Endothelial cell of umbilical vein (primary cell): ENCODE data around the gene TRPM8. TPM values are rescaled to one million over a fixed set of nuclear protein-coding genes. Genes with fewer than 3 reads are reported as not detected.

ENCODE experiments used
- BruUV-seq: library from RNA; stranded (reverse); fragments of 400-500 nt; replicated peaks from 2 replicates; lab custom pipeline; 2021; lab: Mats Ljungman, UMichigan
- CTCF ChIA-PET: fragments of 300-600, 350-600 bp; sonication (Branson Sonifier 250); formaldehyde crosslinking; loops from one replicate; lab custom pipeline; 2021; ENCODE audit warnings: antibody characterized with exemption, inconsistent platforms; lab: Charles Lee
- POLR2A ChIA-PET: fragments of 300-600, 350-600 bp; sonication (Branson Sonifier 250); formaldehyde crosslinking; loops from one replicate; lab custom pipeline; 2021; ENCODE audit warnings: antibody characterized with exemption, inconsistent platforms; lab: Charles Lee
- DNase-seq: peaks from one replicate; pipeline ENCODE4 v3.0.0-alpha.2; 2011; ENCODE audit warnings: low read depth, low spot score
- FAIRE-seq: peaks from 2 replicates; lab custom pipeline; 2011; peaks lifted over from hg19 to GRCh38; lab: Jason Lieb, UNC
- H2AFZ ChIP-seq: 2 replicates; pipeline ENCODE4 v1.6.0; 2012; ENCODE audit warnings: low read depth, low read length, control low read depth, inconsistent platforms
- H3K27ac ChIP-seq: 2 replicates; pipeline ENCODE4 v1.5.1; 2011; ENCODE audit warnings: low read depth, mild to moderate bottlenecking, control low read depth, low read length, moderate library complexity; ENCODE audit not compliant: insufficient read depth
- H3K27me3 ChIP-seq, 2 experiments: 2 replicates each; pipeline versions ENCODE4 v1.6.0 to v1.6.1; 2011; ENCODE audit warnings: low read length in 2 of 2, mixed read lengths in 1 of 2; ENCODE audit not compliant: control insufficient read depth in 2 of 2, insufficient read depth in 2 of 2
- H3K36me3 ChIP-seq, 2 experiments: 2 replicates in 1 of 2; 3 replicates in 1 of 2; pipeline ENCODE4 v1.5.1; 2011; ENCODE audit warnings: low read length in 2 of 2, mild to moderate bottlenecking in 1 of 2, moderate library complexity in 1 of 2; ENCODE audit not compliant: control insufficient read depth in 2 of 2, insufficient read depth in 2 of 2; ENCODE audit errors: extremely low read depth in 1 of 2
- H3K4me1 ChIP-seq: 3 replicates; pipeline ENCODE4 v1.5.1; 2011; ENCODE audit warnings: mild to moderate bottlenecking, low read length; ENCODE audit not compliant: control insufficient read depth, insufficient read depth; ENCODE audit errors: extremely low read depth
- H3K4me2 ChIP-seq: 2 replicates; pipeline ENCODE4 v1.6.1; 2011; ENCODE audit warnings: low read length, control low read depth, mixed read lengths; ENCODE audit not compliant: insufficient read depth
- H3K4me3 ChIP-seq, 3 experiments: fragments of 200-600 bp in 1 of 3; sonication (generic), shearing (Covaris generic) in 1 of 3; replicated peaks in 1 of 3; 2 replicates each; pipeline ENCODE4 v1.5.1; 2011 to 2016; ENCODE audit warnings: control low read depth in 3 of 3, low read length in 3 of 3, mild to moderate bottlenecking in 2 of 3, inconsistent platforms in 1 of 3, low read depth in 1 of 3, moderate library complexity in 1 of 3; ENCODE audit not compliant: insufficient read depth in 1 of 3
- H3K79me2 ChIP-seq: 2 replicates; pipeline ENCODE4 v1.6.0; 2012; ENCODE audit warnings: low read length, inconsistent platforms; ENCODE audit not compliant: control insufficient read depth, insufficient read depth
- H3K9ac ChIP-seq: replicated peaks from 2 replicates; pipeline ENCODE3; 2011; ENCODE audit warnings: low read length, control low read depth; ENCODE audit not compliant: insufficient read depth; ENCODE audit errors: extremely low read depth
- H3K9me1 ChIP-seq: replicated peaks from 3 replicates; pipeline ENCODE4 v1.6.0; 2011; ENCODE audit warnings: mild to moderate bottlenecking, low read length; ENCODE audit not compliant: control insufficient read depth, insufficient read depth; ENCODE audit errors: extremely low read depth
- H3K9me3 ChIP-seq: replicated peaks from 2 replicates; pipeline ENCODE4 v1.5.1; 2012; ENCODE audit warnings: low read length, inconsistent platforms; ENCODE audit not compliant: control insufficient read depth, insufficient read depth
- H4K20me1 ChIP-seq: replicated peaks from 2 replicates; pipeline ENCODE3; 2011; ENCODE audit warnings: mild to moderate bottlenecking, low read length; ENCODE audit not compliant: control insufficient read depth, insufficient read depth; ENCODE audit errors: extremely low read depth
- CTCF ChIP-seq, 2 donors: IDR thresholded peaks; 1 replicate in 1 of 2; 2 replicates in 1 of 2; pipeline ENCODE4 v1.5.1; 2011; ENCODE audit warnings: low read length in 2 of 2, mild to moderate bottlenecking in 2 of 2, moderate library complexity in 2 of 2, control low read depth in 1 of 2, inconsistent platforms in 1 of 2, low read depth in 1 of 2; ENCODE audit not compliant: insufficient read depth in 1 of 2; ENCODE audit errors: extremely low read depth in 1 of 2
- EZH2 ChIP-seq: IDR thresholded peaks from 2 replicates; pipeline ENCODE4 v1.6.1; 2012; ENCODE audit warnings: borderline replicate concordance, low read depth, mild to moderate bottlenecking, moderate library complexity, low read length, inconsistent platforms; ENCODE audit not compliant: severe bottlenecking
- FOS ChIP-seq: IDR thresholded peaks from 2 replicates; pipeline ENCODE4 v1.6.1; 2011; ENCODE audit warnings: mild to moderate bottlenecking, low read length, moderate library complexity, borderline replicate concordance; ENCODE audit not compliant: insufficient read depth
- GATA2 ChIP-seq: IDR thresholded peaks from 2 replicates; pipeline ENCODE4 v1.7.0; 2011; ENCODE audit warnings: low read depth, mild to moderate bottlenecking, moderate library complexity, mixed read lengths, low read length; ENCODE audit not compliant: insufficient read length, insufficient read depth
- JUN ChIP-seq: IDR thresholded peaks from 2 replicates; pipeline ENCODE4 v1.6.1; 2011; ENCODE audit warnings: borderline replicate concordance, low read depth; ENCODE audit not compliant: insufficient read length, insufficient read depth
- MAX ChIP-seq: IDR thresholded peaks from 2 replicates; pipeline ENCODE4 v1.6.1; 2011; ENCODE audit not compliant: insufficient read depth, insufficient read length
- MYC ChIP-seq: IDR thresholded peaks from one replicate; pipeline ENCODE4 v1.6.1; 2011; ENCODE audit warnings: mild to moderate bottlenecking, low read depth, low read length
- POLR2A ChIP-seq: IDR thresholded peaks from 2 replicates; pipeline ENCODE4 v1.6.1; 2012; ENCODE audit warnings: low read depth, mild to moderate bottlenecking, control low read depth, low read length
- POLR2AphosphoS5 ChIP-seq: IDR thresholded peaks from 2 replicates; pipeline ENCODE4 v1.6.1; 2012; ENCODE audit warnings: low read depth, mild to moderate bottlenecking, control low read depth, low read length, moderate library complexity; ENCODE audit not compliant: insufficient read depth
- dilution Hi-C: fragments of 300-500 bp; cut with MboI; formaldehyde crosslinking; loops from one replicate; pipeline ENCODE4 v1.15.0; 2019; ENCODE audit warnings: low sequenced_read_pairs; ENCODE audit not compliant: extremely low pct_ligation_motif_present
- intact Hi-C: fragments of 100-400 bp; cut with micrococcal nuclease; formaldehyde crosslinking; loops from one replicate; pipeline ENCODE4 v1.10.0; 2022
- polyA plus RNA-seq, 4 experiments: library from polyadenylated mRNA; depleted of rRNA in 3 of 4; stranded (reverse) in 3 of 4; unstranded in 1 of 4; fragments of >200 nt; gene quantifications; 2 replicates each; pipeline versions ENCODE4 v1.2.1 to v1.2.3, GENCODE V29; 2011 to 2012; ENCODE audit warnings: missing spikeins in 1 of 4
- total RNA-seq: library from RNA; stranded (reverse); gene quantifications from 2 replicates; pipeline ENCODE4 v1.2.3, GENCODE V29; 2021

TRPM8 gene
- total and polyA plus RNA-seq, 2 donors (not counting 3 experiments of a cell fraction or from before 2014, with no cell fraction given), result not detected

- no peak overlapping the region for H3K4me2 ChIP-seq
- H3K9me1 ChIP-seq, result no peaks in the 10 kb centered on the region
- ChIA-PET CTCF (interaction anchor here (0.6 kb wide), 2 partner anchors 477 to 1091 kb away, joined by 3 read pairs; no protein-coding TSS in a partner anchor), POLR2A (no interaction called here)
- dilution Hi-C loops (no loop called here), intact Hi-C loops (no loop called here)
- FAIRE-seq (no peak), DNase-seq (no peak)
- H3K27ac ChIP-seq, result no peak overlapping the region
- peaks cover 8% of the 10 kb centered on the region for H3K4me1 ChIP-seq
- BruUV-seq, result no TSS peak
- H3K9ac ChIP-seq, result no peak overlapping the region
- H3K79me2 ChIP-seq, result no peaks in the 10 kb centered on the region
- H2AFZ ChIP-seq, result no peak overlapping the region
- H3K9me3 ChIP-seq, result no peaks in the 10 kb centered on the region
- no peak overlapping the region for H3K4me3 ChIP-seq
- H4K20me1 ChIP-seq, result no peaks in the 10 kb centered on the region
- TF ChIP-seq MYC (no peak), FOS (no peak), MAX (no peak), GATA2 (no peak), JUN (no peak), EZH2 (no peak), CTCF (IDR thresholded peaks at IDR 0.05; ENCODE audit: extremely low read depth in 1 of 2, insufficient read depth in 1 of 2, low read depth in 1 of 2, low read length in 2 of 2) (no peak), POLR2AphosphoS5 (no peak), POLR2A (no peak)
- H3K36me3 ChIP-seq, result no peaks in the 10 kb centered on the region
- H3K27me3 ChIP-seq, result no peaks in the 10 kb centered on the region
These were observed 108.3 kb downstream of the TRPM8 start for GRCh38 chr2:234025466-234025865.
